HG02763 (cell line): ENCODE data around the gene MCF2L.

ENCODE experiments used
- ATAC-seq: cut with Tn5 transposase; IDR thresholded peaks from one replicate; pipeline ENCODE4 v1.9.1; 2021; ENCODE audit warnings: mild to moderate bottlenecking, moderate library complexity; ENCODE audit not compliant: unreplicated experiment

Gene MCF2L

DNA sequence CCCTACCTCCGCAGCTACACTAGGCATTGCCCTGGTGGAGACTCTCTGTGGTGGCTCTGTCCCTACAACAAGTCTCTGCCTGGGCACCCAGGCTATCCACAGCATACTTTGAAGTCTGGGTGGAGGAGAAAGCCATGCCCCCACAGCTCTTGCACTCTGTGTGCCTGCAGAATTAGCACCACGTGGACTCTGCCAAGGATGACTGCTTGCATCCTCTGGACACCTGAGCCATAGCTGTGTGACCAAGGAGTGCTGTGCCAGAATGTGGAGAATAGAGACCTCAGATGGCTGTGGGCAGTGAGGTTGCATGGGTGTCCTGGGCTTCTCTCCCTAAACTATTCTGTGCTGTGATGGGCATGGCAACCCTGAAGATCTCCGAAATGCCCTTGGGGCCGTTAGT, 21.2 kb upstream of the MCF2L start:
- ATAC-seq = no peak

DNA sequence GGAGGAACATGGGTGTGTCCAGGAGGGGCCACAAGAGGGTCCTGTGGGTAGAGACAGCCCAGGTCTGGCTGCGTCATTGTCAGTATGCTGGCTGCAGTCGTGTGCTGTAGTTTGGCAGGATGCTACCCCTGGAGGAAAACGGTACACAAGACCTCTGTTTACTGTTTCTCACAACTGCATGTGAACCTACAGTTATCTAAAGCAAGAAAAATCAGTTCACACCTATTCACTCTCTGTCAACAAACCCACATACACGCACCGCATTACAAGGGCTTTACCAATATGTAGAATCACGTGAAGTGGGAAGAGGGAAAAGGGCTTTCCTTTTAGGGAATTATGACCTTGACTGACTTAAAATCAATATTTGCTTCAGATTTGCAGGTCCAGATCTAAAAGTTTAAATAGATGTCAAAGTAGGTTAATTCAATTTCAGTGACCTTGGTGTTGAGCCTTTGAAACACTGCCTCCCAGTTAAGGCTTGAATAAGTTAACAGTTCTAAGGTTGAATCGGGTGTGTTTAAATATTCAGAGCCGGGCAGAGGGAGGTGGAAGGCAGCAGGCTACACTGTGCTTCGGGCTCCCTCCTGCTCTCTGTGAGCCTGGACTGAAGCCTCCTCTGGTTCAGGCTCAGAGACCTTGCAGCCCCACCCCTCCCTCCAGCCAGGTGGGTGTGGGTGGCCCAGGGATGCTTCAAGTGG, 17.2 kb upstream of the MCF2L start:
- no peak for ATAC-seq

DNA sequence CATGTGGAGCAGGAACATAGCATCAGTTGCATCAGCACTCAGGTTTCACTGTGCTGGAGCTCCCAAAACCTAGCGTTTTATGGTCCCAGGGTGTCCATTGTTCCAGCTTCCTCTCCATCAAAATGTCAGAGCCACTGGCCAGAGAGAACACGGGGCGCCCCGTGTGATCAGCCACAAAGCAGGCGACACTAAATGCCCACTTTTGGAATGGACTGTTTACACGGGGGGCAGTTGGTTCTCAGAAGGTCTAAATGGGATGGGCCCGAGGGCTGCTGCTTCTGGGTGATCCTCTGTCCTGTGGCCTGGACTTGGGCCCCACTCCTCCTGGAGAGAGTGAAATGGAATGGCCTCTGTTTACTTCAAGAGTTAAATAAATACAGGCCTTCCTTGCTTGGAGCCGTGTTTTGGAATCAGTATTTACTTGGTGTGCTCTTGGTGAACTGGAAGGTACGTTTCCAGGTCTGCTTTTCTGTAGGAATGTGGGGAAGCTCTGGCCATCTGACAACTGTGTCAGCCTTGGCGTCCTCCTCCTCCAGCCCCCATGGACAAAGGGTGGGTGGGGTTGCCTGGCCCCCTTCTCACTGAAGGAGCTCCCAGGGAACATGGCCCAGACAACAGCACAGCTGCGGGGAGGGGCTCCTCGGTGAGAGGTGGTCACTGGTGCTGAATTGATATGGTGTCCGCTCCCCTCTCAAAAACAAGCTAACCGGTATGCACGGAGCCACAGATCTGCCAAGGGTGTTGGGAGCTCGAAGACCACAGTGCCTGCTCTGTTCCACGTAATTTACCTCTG, 16.1 kb upstream of the MCF2L start:
- ATAC-seq = no peak

DNA sequence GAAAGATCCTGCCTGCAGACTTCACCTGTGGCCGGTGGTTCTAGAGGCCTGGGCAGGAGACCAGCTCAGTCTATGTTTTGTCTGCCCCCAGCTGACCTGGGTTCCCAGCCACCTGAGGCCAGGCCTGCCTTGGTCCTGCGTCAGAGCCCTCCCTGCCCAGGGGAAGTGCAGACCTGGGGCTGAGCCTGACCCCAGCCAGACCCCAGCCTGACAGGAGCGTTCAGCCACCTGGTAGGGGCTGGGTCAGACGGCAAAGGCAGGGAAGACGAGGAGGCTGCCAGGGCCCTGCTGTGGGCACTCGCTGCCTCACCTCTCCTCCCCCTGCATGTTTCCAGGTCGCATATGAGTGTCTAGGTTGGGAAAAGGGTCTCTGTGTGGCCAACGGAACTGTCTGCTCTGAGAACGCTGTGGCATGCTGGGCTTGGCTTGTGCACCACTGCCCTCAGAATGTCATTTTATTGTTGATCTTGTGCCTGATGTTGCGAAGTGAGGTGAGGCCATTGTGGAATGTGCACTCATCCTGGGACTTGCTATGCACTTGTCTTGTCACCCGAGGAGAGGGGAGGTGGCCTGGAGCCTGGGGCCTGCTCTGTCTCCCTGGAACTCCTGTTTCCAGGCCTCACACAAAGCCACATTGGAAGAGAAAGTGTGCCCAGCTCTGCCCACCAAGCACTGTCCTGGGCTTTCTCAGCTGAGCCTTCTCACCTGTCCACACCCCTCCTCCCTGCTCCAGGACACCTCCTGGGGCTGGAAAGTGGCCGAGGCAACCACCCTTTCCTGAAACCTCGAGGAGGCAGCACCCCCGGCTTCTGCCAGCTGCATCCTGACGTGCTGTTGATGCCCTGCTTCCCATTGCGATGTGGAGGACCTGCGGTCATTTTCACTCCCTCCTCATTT, 15.2 kb upstream of the MCF2L start:
- ATAC-seq = no peak

DNA sequence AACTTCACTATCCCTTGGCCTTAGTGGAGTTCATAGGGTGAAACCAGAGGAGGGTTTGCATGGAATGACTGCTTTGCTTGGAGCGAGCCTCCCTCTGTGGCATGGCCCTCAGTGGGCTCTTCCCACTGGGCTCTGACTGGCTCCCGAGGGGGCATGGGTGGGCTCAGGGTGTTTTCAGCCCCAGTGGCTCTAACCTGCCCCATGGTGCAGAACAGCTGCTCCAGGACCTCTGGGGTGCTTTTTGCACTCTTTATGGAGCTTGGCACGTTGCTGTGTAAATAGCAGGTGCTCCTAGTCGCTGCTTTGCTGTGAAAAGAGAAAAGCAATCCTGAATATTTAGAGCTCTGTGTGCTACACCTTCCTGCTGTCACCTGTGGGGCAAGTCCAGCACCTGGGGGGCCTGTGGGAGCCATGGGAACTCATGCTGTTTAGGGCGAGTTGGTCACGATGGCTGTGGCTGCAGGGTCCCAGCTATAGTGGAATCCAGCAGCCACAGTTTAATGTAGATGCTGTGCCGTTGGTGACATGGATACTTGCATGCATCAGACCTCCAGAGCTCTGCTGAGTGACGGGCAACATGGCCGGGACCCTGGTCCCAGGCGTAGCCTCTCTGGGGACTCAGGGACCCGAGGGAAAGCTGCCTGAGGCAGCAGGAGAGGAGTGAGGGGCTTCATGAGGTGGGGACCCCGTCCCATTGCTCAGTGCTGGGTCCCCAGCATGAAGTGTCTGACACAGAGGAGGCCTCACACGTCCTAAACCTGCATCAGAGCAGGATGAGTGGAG, 14.3 kb upstream of the MCF2L start:
- no peak for ATAC-seq

DNA sequence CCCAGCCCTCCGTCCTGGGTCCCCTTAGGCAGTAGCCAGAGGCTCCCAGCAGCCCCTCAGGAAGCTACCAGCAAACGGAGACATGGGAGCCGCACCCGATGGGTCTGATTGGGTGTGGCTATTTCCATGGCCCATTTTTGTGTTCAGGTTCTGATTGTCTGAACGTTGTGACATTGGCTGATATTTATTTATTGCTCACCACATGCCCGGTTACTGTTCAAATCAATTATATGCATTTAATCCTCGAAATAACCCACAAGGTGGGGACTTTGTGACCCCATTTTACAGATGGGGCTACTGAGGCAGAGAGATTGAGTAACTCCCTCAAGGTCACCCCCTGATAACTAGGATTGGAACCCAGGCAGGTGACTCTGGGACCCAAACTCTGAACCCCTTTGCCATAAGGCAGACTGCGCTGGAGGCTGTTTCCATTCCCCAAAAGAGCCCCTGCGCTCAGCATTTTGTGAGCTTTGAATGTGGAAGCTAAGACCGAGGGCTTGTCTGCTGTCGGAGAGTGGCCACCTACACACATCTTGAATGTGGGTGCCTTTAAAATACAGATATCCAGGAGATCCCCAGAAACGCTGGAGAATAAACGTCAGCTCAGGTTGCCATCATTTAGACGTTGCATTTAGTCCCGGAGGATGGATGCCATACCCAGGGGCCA, 13.6 kb upstream of the MCF2L start:
- no peak for ATAC-seq

DNA sequence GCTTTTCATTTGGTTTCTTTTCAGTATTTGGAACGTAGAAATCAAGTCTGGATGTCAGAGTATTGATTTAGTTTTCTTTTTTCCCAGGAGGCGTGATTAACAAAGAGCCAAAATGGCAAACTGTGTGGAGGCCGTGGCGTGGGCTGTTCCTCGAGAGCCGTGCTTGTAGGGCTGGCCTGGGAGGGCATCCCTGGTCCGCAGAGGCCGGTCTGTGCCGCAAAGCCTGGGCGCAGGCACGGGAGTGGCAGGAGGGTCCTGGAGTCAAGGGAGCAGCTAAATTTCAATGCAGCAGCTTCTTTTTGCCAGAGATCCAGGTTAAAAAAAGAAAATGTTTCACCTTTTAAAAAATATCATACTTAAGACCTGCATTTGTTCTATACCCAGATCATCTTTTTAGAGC, 13.1 kb upstream of the MCF2L start:
- no peak for ATAC-seq

DNA sequence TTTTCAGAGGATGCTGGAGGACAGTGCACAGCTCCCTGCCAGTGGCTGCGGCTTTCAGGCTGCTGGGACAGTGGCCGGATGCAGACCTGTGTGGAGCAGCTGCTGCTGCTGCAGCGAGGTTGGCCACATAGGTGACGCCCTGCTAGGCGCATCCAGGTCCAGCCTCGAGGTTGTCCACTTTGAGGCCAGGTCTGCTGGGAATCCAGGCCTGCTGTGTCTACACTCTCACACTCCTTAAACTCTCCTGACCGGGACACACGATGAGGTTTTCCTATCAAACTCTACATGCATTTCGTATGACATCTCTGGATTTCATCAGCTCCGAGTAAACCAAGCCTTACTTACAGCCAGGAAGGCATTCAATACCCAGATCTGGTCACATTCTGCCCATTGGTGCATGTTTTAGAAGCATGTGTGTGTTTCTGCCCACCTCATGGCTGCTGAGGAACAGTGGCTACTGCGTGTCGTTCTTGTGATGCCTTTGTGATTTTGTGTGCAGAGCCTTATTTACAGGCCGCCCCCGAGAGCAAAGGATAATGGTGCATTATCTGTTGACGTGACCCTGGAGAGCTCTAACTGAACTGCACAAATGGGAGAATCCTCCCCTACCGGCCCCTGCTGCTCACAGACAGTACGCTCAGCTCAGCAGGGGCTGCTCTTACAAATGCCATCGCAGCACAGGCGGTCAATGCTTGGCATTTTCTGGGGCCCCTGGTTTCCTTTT, 12.3 kb upstream of the MCF2L start:
- no peak for ATAC-seq

DNA sequence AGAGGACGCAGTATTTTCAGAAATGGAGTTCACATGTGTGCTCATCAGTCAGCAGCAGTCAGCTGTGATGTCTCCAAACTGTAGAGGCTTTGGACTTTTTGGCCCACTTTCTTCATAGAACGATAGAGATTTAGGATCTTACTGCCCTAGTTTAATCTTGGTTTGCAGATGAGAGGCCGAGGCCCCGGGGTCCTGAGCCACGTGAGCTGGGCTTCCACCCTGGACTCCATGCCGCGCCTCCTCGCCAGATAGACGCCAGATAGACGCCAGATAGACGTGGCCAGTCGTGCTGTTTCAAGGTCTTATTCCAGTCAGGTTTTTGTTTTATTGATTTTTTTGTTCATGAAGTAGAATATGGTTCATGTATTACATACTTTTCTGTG, 11.7 kb upstream of the MCF2L start:
- ATAC-seq = no peak

DNA sequence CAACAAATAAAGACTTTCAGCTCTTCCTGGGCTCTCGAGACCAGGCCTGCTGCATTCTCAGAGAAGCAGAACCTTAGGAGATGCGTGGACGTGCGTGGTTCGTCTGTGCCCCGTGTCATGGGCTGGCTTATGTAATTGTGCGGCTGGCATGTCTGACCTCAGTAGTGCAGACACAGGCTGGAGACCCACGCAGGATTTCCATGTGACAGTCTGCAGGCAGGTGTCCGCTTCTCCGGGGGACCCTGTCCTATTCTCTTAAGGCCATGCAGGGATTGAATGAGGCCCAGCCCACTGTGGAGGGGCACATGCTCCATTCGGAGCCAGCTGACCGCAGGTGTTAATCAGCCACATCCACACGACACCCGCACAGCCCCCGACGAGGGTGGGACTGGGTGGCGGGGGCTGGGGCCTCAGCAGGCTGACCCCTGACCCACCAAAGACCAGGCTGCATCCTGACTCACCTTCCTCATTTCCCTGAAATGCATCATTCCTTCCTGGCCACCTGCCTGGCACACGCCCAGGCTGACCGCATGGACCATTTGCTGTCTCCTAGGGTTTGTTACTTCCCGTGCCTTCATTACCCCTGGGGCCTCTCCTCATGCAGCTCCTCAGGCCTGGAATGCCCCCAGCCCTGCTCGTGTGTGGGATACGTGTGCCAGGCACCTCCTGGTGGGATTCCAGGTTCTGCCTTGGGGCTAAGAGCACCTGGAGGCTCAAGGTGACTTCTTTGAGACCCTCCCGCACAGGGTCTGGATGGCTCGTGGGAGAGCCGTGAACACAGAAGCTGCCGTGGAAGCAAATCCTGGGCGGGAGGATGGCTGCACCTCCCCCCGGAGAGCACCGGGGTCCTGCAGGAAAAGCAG, 10.7 kb upstream of the MCF2L start:
- no peak for ATAC-seq

DNA sequence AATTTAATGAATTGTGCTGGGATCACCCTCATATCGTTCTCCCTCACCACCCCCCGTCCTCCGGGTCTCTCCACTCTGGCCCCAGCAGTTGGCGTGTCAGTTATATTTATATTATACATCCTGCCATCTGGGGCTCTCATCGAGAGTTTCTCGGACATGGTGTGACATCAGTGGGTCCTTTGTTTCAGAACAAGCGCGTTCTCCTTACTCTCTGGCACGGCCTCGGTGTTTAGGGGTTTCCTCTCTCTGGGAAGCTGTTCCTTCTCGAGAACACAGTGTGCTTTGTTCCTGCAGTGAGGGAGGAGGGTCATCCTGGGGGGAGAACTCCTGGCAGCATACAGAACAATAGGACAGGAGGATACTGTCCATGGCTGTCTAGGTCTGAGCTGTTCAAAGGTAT, 9.8 kb upstream of the MCF2L start:
- ATAC-seq = no peak

DNA sequence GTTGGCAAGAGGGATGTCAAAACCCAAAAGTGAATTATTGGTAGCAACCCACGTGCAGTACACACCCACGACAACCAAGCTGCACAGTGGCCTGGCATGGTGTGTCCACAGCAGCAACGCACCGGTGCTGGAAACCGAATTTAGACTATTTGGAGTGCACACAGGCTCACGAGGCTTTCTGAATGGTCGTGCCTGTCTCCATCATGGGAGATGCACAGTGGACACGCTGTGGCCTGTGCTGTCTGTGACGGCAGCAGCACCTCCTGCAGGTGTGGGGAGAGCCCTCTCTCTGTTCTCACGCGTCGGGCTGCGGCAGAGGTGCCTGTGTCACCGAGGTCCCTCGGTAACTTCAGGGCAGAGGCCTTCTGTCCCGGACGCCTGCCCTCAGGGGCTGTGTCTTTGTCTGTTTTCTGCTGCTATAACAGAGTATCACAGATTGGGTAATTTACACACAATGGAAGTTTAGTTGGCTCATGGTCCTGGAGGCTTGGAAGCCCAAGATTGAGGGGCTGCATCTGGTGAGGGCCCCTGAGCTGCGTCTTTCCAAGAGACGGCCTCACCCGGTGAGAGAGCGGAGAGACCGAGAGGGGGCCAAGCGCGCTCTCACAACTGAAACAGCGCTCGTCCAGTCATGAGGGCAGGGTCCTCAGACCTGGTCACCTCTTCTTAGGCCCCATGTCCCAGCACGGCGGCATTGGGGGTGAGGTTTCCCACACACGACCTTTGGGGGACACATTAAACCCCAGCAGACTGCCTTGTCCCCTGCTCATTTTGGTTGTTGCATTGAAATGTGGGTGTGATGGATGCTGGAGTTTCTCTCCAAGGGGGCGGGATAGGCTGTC, 9.1 kb upstream of the MCF2L start:
- ATAC-seq = no peak

DNA sequence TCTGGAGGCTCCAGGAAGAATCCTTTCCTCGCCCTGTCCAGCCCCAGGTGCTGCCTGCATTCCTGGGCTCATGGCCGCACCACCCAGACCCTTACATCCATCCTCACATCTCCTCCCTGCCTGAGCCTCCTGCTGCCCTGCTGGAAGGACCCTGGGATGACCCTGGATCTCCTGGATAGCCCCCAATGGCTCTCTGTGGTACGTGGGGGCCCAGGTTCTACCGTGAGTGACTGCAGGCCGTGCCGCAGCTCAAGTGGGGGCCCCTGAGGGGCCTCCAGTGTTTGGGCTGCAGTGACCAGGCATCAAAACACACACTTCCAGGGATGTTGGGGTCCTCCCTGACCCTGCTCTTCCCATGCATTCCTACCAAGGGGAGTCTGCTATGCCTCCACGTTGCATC, 8.3 kb upstream of the MCF2L start:
- ATAC-seq = no peak

DNA sequence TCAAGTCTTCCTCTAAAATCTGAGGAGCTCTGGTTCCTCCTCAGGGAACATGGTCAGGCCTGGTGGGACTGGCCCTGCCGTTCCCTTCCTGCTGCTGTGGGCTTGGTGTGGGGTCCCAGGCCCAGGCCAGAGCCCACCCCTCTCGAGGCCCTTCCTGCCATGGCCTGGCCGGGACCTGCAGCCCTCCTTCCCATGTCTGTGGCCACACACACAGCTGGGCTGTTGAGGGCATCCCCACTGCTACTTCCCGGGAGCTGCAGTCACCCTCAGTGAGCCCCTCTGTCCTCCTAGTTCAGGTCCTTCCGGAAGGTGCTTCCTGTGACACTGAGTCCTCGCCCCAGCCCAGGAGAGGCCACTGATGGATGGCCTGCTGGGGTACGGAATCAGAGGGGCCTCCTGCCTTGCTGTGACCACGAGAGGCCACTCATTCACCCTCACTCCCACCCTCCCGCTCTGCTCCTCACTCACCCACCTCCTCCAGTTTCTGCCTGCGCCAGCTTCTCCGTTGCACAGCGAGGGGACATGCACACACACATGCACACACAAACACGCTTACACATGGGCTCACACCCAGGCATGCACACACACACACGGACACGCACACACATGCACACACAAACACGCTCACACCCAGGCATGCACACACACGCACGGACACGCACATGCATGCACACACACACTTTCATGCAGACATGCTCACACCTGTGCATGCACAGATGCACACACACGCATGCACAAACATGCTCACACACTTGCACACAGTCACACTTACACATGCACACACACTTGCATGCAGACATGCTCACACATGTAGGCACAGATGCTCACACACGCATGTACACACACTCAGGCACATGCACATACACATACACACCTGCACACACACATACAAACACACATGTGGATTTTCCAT, 7.3 kb upstream of the MCF2L start:
- ATAC-seq = no peak

DNA sequence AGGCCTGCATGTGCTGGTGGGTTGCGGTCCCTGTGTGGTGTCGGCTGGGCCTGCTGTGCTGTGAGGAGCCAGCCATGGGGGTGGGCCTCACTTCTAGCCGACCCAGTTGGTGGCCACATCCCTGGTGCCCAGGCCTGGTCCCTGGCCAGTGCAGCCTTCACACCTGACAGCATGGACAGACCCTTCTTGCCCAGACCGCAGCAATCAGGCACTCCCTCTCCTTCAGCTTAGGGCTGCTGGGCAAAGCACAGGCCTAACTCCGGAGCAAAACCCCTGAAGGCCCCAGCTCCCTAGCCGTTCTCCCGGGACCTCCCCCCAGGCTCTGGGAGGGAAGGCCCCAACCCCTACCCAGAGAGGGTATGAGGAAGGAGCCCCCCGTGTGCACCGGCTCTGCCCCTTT, 6.6 kb upstream of the MCF2L start:
- no peak for ATAC-seq

DNA sequence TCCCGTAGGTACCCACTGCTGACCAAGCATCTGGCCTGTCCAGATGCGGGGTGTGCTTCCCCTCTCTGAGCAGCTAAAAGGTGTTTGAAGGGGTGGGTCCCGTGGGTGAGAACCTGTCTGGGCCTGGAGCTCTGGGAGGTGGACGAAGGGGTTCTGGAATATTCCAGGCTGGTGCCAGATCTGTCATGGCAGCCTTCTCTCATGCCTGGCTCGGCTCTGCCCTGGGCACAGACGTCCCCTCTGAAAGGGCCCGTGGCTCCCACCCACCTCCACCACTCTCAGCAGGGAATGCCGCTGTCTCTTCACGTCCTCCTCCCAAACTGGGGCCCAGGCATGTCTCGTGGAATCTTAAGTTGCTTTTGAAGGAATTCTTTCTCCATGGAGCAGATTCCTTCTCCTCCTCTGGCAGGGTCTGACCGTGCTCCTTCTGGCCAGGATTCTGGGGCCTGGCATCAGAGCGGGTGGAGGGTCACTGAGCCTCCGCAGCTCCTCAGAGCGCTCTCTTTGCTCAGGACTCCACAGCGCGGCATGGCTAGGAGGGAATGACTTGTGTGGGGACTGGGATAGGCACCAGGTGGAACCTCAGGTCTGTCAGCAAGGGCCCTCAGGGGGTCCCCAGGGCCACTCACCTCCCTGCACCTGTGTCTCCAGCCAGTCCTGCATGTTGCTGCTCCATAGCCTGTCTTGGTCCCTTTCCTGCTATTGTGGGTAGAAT, 5.9 kb upstream of the MCF2L start:
- no peak for ATAC-seq
